Stimulated activated CD8-positive, alpha-beta memory T cell treated with anti-CD3 and anti-CD28 coated beads, Interleukin-7, amount 100 ng/mL, for 24 hours (primary cell): ENCODE measurements around the gene RBBP5.

Source experiments
- DNase-seq: peaks from one replicate; pipeline ENCODE4 v3.0.0-alpha.2; 2020; ENCODE audit warnings: low read depth

The RBBP5 gene

GRCh38 chr1:205056956-205057568, 64.7 kb downstream of the RBBP5 start:
- DNase-seq = no peak

GRCh38 chr1:205056188-205056611, 65.6 kb downstream of the RBBP5 start:
- no peak for DNase-seq

GRCh38 chr1:205054013-205054412, 67.8 kb downstream of the RBBP5 start:
- DNase-seq = no peak

- DNase-seq = no peak
Measured at GRCh38 chr1:205053296-205053695, 68.5 kb downstream of the RBBP5 start.

- no peak for DNase-seq
Measured at GRCh38 chr1:205052690-205053089, 69.1 kb downstream of the RBBP5 start.

- DNase-seq = no peak
Measured at GRCh38 chr1:205049479-205049878, 72.3 kb downstream of the RBBP5 start.

- no peak for DNase-seq
Measured at GRCh38 chr1:205048382-205048781, 73.4 kb downstream of the RBBP5 start.

- DNase-seq = no peak
Measured at GRCh38 chr1:205047764-205048231, 74.0 kb downstream of the RBBP5 start.

GRCh38 chr1:205046870-205047269, 74.9 kb downstream of the RBBP5 start:
- no peak for DNase-seq

GRCh38 chr1:205045146-205045545, 76.6 kb downstream of the RBBP5 start:
- no peak for DNase-seq

- no peak for DNase-seq
Measured at GRCh38 chr1:205044741-205045140, 77.0 kb downstream of the RBBP5 start.

GRCh38 chr1:205043866-205044265, 77.9 kb downstream of the RBBP5 start:
- DNase-seq = no peak

GRCh38 chr1:205042911-205043806, 78.6 kb downstream of the RBBP5 start, which contains the start of gene CNTN2:
Gene CNTN2 (plus strand): TSS chr1:205043212. CDS start chr1:205053186, 9,974 bp downstream.
- no peak for DNase-seq

- DNase-seq = no peak
Measured at GRCh38 chr1:205041998-205042910, 79.5 kb downstream of the RBBP5 start.

- DNase-seq = no peak
Measured at GRCh38 chr1:205041001-205041715, 80.6 kb downstream of the RBBP5 start.

- DNase-seq = no peak
Measured at GRCh38 chr1:205038132-205038786, 83.5 kb downstream of the RBBP5 start.

GRCh38 chr1:205037539-205037938, 84.2 kb downstream of the RBBP5 start:
- no peak for DNase-seq
